Measurements from ENCODE around the gene KTN1.

Gene KTN1

GRCh38 chr14:55667801-55668200 is 87.8 kb downstream of the KTN1 start:
- CTCF ChIA-PET = no interaction called here
- DNase-seq (ENCODE audit: extremely low spot score) = no peak
- POLR2A ChIA-PET = no interaction called here
- TF ChIP-seq ELF4 (IDR thresholded peaks at IDR 0.05) = no peak
- no peak for TF ChIP-seq L3MBTL2 (conservative IDR thresholded peaks at IDR 0.05)
- TF ChIP-seq SP1 (IDR thresholded peaks at IDR 0.05) = no peak
- no peak for TF ChIP-seq FOXK2 (IDR thresholded peaks at IDR 0.05)
- TF ChIP-seq NFRKB (IDR thresholded peaks at IDR 0.05) = no peak
- TF ChIP-seq HDGF (IDR thresholded peaks at IDR 0.05; ENCODE audit: borderline replicate concordance) = no peak
- TF ChIP-seq FOXM1 (IDR thresholded peaks at IDR 0.05; ENCODE audit: borderline replicate concordance) = no peak

- CTCF ChIA-PET = no interaction called here
- no peak for DNase-seq (ENCODE audit: extremely low spot score)
- TF ChIP-seq FOXA1 (IDR thresholded peaks at IDR 0.05) = no peak
- TF ChIP-seq, protein P1, sequence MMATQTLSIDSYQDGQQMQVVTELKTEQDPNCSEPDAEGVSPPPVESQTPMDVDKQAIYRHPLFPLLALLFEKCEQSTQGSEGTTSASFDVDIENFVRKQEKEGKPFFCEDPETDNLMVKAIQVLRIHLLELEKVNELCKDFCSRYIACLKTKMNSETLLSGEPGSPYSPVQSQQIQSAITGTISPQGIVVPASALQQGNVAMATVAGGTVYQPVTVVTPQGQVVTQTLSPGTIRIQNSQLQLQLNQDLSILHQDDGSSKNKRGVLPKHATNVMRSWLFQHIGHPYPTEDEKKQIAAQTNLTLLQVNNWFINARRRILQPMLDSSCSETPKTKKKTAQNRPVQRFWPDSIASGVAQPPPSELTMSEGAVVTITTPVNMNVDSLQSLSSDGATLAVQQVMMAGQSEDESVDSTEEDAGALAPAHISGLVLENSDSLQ (IDR thresholded peaks at IDR 0.05) = no peak
- no peak for TF ChIP-seq L3MBTL2 (conservative IDR thresholded peaks at IDR 0.05)
- TF ChIP-seq ZNF384 (IDR thresholded peaks at IDR 0.05) = no peak
- no peak for TF ChIP-seq FOXK2 (IDR thresholded peaks at IDR 0.05)
- no peak for TF ChIP-seq TARDBP (IDR thresholded peaks at IDR 0.05)
- TF ChIP-seq BHLHE40 (IDR thresholded peaks at IDR 0.05; ENCODE audit: borderline replicate concordance) = no peak
- TF ChIP-seq LEF1 (IDR thresholded peaks at IDR 0.05; ENCODE audit: borderline replicate concordance) = no peak
- no peak for TF ChIP-seq NFRKB (IDR thresholded peaks at IDR 0.05)
- TF ChIP-seq HDGF (IDR thresholded peaks at IDR 0.05; ENCODE audit: borderline replicate concordance) = no peak
- no peak for TF ChIP-seq FOXM1 (IDR thresholded peaks at IDR 0.05; ENCODE audit: borderline replicate concordance)
- TF ChIP-seq ELF4 (IDR thresholded peaks at IDR 0.05) = no peak
- POLR2A ChIA-PET = no interaction called here
Measured at GRCh38 chr14:55671641-55672040, 91.6 kb downstream of the KTN1 start.

DNA sequence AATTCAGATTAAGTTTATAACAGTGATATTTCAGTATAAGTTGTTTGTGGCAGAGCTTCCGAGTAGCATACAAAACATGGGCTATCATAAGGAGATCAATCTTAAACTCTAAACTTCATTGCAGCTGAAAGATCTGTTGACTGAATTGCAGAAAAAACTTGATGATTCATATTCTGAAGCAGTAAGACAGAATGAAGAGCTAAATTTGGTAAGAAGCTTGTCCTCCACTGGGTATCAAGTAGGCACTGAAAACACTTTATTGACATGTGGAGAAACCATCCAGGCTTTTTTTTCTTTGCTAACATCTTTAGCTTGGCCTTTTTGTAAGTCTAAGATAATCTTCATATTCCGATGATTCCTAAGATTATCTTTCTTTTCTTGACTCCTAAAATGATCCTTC is 93.0 kb downstream of the KTN1 start:
- ChIA-PET CTCF (no interaction called here), POLR2A (no interaction called here)
- DNase-seq (ENCODE audit: extremely low spot score) = no peak
- TF ChIP-seq ARNT (IDR thresholded peaks at IDR 0.05) (no peak), FOXK2 (IDR thresholded peaks at IDR 0.05) (no peak), TARDBP (IDR thresholded peaks at IDR 0.05) (no peak), HDGF (IDR thresholded peaks at IDR 0.05; ENCODE audit: borderline replicate concordance) (no peak), NFRKB (IDR thresholded peaks at IDR 0.05) (no peak), SUZ12 (IDR thresholded peaks at IDR 0.05) (no peak), BHLHE40 (IDR thresholded peaks at IDR 0.05; ENCODE audit: borderline replicate concordance) (no peak), LEF1 (IDR thresholded peaks at IDR 0.05; ENCODE audit: borderline replicate concordance) (no peak), FOXA1 (IDR thresholded peaks at IDR 0.05) (no peak), FOXM1 (IDR thresholded peaks at IDR 0.05; ENCODE audit: borderline replicate concordance) (no peak)
- TF ChIP-seq, protein P1 (IDR thresholded peaks at IDR 0.05) = no peak

- CTCF ChIA-PET = interaction anchor here (0.5 kb wide), 1 partner anchor 15 kb away, joined by 5 read pairs; no protein-coding TSS in a partner anchor
- POLR2A ChIA-PET = no interaction called here
- no peak for DNase-seq (ENCODE audit: extremely low spot score)
- TF ChIP-seq HDGF (IDR thresholded peaks at IDR 0.05; ENCODE audit: borderline replicate concordance) (no peak), NFRKB (IDR thresholded peaks at IDR 0.05) (no peak), ELF4 (IDR thresholded peaks at IDR 0.05) (no peak), SP1 (IDR thresholded peaks at IDR 0.05) (no peak), LEF1 (IDR thresholded peaks at IDR 0.05; ENCODE audit: borderline replicate concordance) (no peak), ZNF384 (IDR thresholded peaks at IDR 0.05) (no peak), TARDBP (IDR thresholded peaks at IDR 0.05) (no peak), BHLHE40 (IDR thresholded peaks at IDR 0.05; ENCODE audit: borderline replicate concordance) (no peak), L3MBTL2 (conservative IDR thresholded peaks at IDR 0.05) (no peak)
- TF ChIP-seq, protein P1 (IDR thresholded peaks at IDR 0.05) = no peak
Measured at GRCh38 chr14:55681096-55681495, 101.1 kb downstream of the KTN1 start.

- TF ChIP-seq FOXM1 (IDR thresholded peaks at IDR 0.05; ENCODE audit: borderline replicate concordance) (no peak), ARNT (IDR thresholded peaks at IDR 0.05) (no peak)
- no peak for DNase-seq (ENCODE audit: extremely low spot score)
- ChIA-PET CTCF (no interaction called here), POLR2A (no interaction called here)
Measured at GRCh38 chr14:55684956-55685584, 105.1 kb downstream of the KTN1 start.

GRCh38 chr14:55686713-55687112 is 106.7 kb downstream of the KTN1 start:
- TF ChIP-seq TARDBP (IDR thresholded peaks at IDR 0.05) = no peak
- TF ChIP-seq ARNT (IDR thresholded peaks at IDR 0.05) = no peak
- TF ChIP-seq ZNF384 (IDR thresholded peaks at IDR 0.05) = no peak
- no peak for TF ChIP-seq SUZ12 (IDR thresholded peaks at IDR 0.05)
- no peak for TF ChIP-seq SP1 (IDR thresholded peaks at IDR 0.05)
- TF ChIP-seq BHLHE40 (IDR thresholded peaks at IDR 0.05; ENCODE audit: borderline replicate concordance) = no peak
- no peak for TF ChIP-seq FOXK2 (IDR thresholded peaks at IDR 0.05)
- TF ChIP-seq FOXM1 (IDR thresholded peaks at IDR 0.05; ENCODE audit: borderline replicate concordance) = no peak
- no peak for TF ChIP-seq ELF4 (IDR thresholded peaks at IDR 0.05)
- TF ChIP-seq CTBP1 (IDR thresholded peaks at IDR 0.05; ENCODE audit: borderline replicate concordance) = no peak
- no peak for TF ChIP-seq LEF1 (IDR thresholded peaks at IDR 0.05; ENCODE audit: borderline replicate concordance)
- no peak for TF ChIP-seq HDGF (IDR thresholded peaks at IDR 0.05; ENCODE audit: borderline replicate concordance)
- TF ChIP-seq, protein P1 (IDR thresholded peaks at IDR 0.05) = no peak
- TF ChIP-seq NFRKB (IDR thresholded peaks at IDR 0.05) = no peak
- TF ChIP-seq FOXA1 (IDR thresholded peaks at IDR 0.05) = no peak
- no peak for TF ChIP-seq L3MBTL2 (conservative IDR thresholded peaks at IDR 0.05)
- ChIA-PET CTCF (no interaction called here), POLR2A (no interaction called here)
- no peak for DNase-seq (ENCODE audit: extremely low spot score)

Measured in HEK293T (cell line).